Right lobe of liver (tissue), 6 donors: Measurements from ENCODE around the gene HID1. TPM values are rescaled to one million over a fixed set of nuclear protein-coding genes. Genes with fewer than 3 reads are reported as not detected.

ENCODE experiments used
- ATAC-seq, 4 donors: fragments of 200-7000 bp; cut with Tn5 transposase; one replicate each; pipeline ENCODE4 v1.9.1; 2020; ENCODE audit warnings: mild to moderate bottlenecking in 4 of 4, moderate library complexity in 4 of 4
- DNase-seq, 3 donors: peaks; one replicate each; pipeline ENCODE4 v3.0.0-alpha.2; 2020
- H3K27ac ChIP-seq, 3 donors: fragments of 200-600 bp; one replicate each; pipeline ENCODE4 v1.8.0; 2022
- H3K27me3 ChIP-seq, 2 donors: fragments of 200-600 bp; one replicate each; pipeline ENCODE4 v1.8.0; 2022
- H3K36me3 ChIP-seq, 4 donors: fragments of 200-600 bp; sonication (generic) in 1 of 4; one replicate each; pipeline versions ENCODE4 v1.5.1 to v1.8.0; 2017 to 2022; ENCODE audit warnings: control low read depth in 1 of 4
- H3K4me1 ChIP-seq, 4 donors: fragments of 200-600 bp; sonication (generic) in 1 of 4; one replicate each; pipeline versions ENCODE4 v1.5.1 to v1.8.0; 2017 to 2022; ENCODE audit warnings: control low read depth in 1 of 4
- H3K4me3 ChIP-seq, 3 donors: fragments of 200-600 bp; one replicate each; pipeline ENCODE4 v1.8.0; 2022
- H3K9me3 ChIP-seq, 4 donors: fragments of 200-600 bp; sonication (generic) in 1 of 4; one replicate each; pipeline versions ENCODE4 v1.5.1 to v1.8.0; 2017 to 2022; ENCODE audit warnings: control low read depth in 1 of 4
- CTCF ChIP-seq, 4 donors: fragments of 200-600 bp in 3 of 4; fragments of 450-650 bp in 1 of 4; IDR thresholded peaks; one replicate each; pipeline versions ENCODE4 v1.5.1 to v1.8.0; 2016 to 2022; ENCODE audit warnings: antibody characterized with exemption in 4 of 4, mild to moderate bottlenecking in 2 of 4
- POLR2A ChIP-seq: fragments of 450-650 bp; IDR thresholded peaks from one replicate; pipeline ENCODE4 v1.6.1; 2017; ENCODE audit warnings: antibody characterized with exemption, mild to moderate bottlenecking
- WGBS: methylation state at CpG from one replicate; pipeline ENCODE4 v1.1.6; 2018; ENCODE audit warnings: low coverage, low lambda C conversion rate; ENCODE audit not compliant: insufficient coverage; ENCODE audit errors: missing lambda C conversion rate; 5-methylcytosine and 5-hydroxymethylcytosine counted together
- intact Hi-C, 2 donors: fragments of 100-400 bp; cut with DNase I; formaldehyde crosslinking; loops; one replicate each; pipeline versions ENCODE4 v1.11.2 to v1.14.1; 2022
- total RNA-seq, 6 experiments: library from RNA; depleted of rRNA in 2 of 6; stranded (reverse); fragments of >200 nt in 2 of 6; fragmentation: NEBNext Ultra II Directional in 3 of 6; extraction: Animal tissue kit (Norgen Biotek cat#: 25700) in 3 of 6; gene quantifications; one replicate each; pipeline versions ENCODE4 v1.1.0 to v1.2.4, GENCODE V29; 2016 to 2023
- donor health status: DM: no; HTN: yes; CAD: no.
- donor health status: DM: no; HTN: no; CAD: no.
- donor health status: DM: no; HTN: no; CAD: no.
- donor health status: DM: no; HTN: yes; CAD: no.
- donor health status: DM: no; HTN: yes; CAD: no.

HID1 gene
- total RNA-seq, 6 experiments from 2014 or later: 3.5 to 6.6 (median 4.5) TPM

GRCh38 chr17:74951065-74951464 lies 21.5 kb downstream of the HID1 start:
- Histone ChIP-seq H3K9me3 (no peaks in the 10 kb centered on the region), H3K4me1 (no peaks in the 10 kb centered on the region), H3K4me3 (no peak overlapping the region), H3K36me3 (no peaks in the 10 kb centered on the region), H3K27me3 (no peaks in the 10 kb centered on the region), H3K27ac (no peak overlapping the region)
- ATAC-seq: no peak
- TF ChIP-seq CTCF (IDR thresholded peaks at IDR 0.05) (no peak), POLR2A (no peak)
- intact Hi-C loops: no loop called here
- no peak for DNase-seq
- WGBS: no CpG with 5 or more reads among the region's 3 CpGs

GRCh38 chr17:74950207-74950606 lies 22.4 kb downstream of the HID1 start:
- H3K4me3 ChIP-seq: no peak overlapping the region
- no peaks in the 10 kb centered on the region for H3K9me3 ChIP-seq
- H3K27ac ChIP-seq: no peak overlapping the region
- no peaks in the 10 kb centered on the region for H3K4me1 ChIP-seq
- no peak for TF ChIP-seq CTCF (IDR thresholded peaks at IDR 0.05)
- no peak for TF ChIP-seq POLR2A
- intact Hi-C loops: no loop called here
- DNase-seq: no peak
- ATAC-seq: no peak
- no peaks in the 10 kb centered on the region for H3K36me3 ChIP-seq
- no peaks in the 10 kb centered on the region for H3K27me3 ChIP-seq
- no CpG with 5 or more reads among the region's 8 CpGs for WGBS

- Histone ChIP-seq H3K36me3 (no peaks in the 10 kb centered on the region), H3K4me1 (no peaks in the 10 kb centered on the region), H3K4me3 (no peak overlapping the region), H3K27me3 (no peaks in the 10 kb centered on the region), H3K27ac (no peak overlapping the region), H3K9me3 (no peaks in the 10 kb centered on the region)
- ATAC-seq: peak in 1 of 4 donors; percentile 34
- TF ChIP-seq CTCF (IDR thresholded peaks at IDR 0.05) (no peak), POLR2A (no peak)
- intact Hi-C loops: no loop called here
- 31% methylated on average over 5 of the region's 12 CpGs for WGBS
- no peak for DNase-seq
Observed at GRCh38 chr17:74949455-74950115, 23.0 kb downstream of the HID1 start.

GRCh38 chr17:74947041-74947754 lies 25.4 kb downstream of the HID1 start:
- no peak overlapping the region for H3K4me3 ChIP-seq
- 70% methylated on average over 2 of the region's 17 CpGs for WGBS
- no peak overlapping the region for H3K27ac ChIP-seq
- H3K36me3 ChIP-seq: no peaks in the 10 kb centered on the region
- DNase-seq (no peak), ATAC-seq (no peak)
- TF ChIP-seq CTCF (IDR thresholded peaks at IDR 0.05) (no peak), POLR2A (no peak)
- H3K9me3 ChIP-seq: no peaks in the 10 kb centered on the region
- intact Hi-C loops: no loop called here
- no peaks in the 10 kb centered on the region for H3K27me3 ChIP-seq
- no peaks in the 10 kb centered on the region for H3K4me1 ChIP-seq
